Astrocyte of the cerebellum (primary cell): ENCODE results near the gene BID.

Source experiments
- DNase-seq: peaks from one replicate; pipeline ENCODE4 v3.0.0-alpha.2; 2011; ENCODE audit warnings: low read depth
- H3K4me3 ChIP-seq: 2 replicates; pipeline ENCODE4 v1.5.1; 2011; ENCODE audit warnings: mild to moderate bottlenecking, low read depth, low read length, moderate library complexity
- in situ Hi-C: cut with HindIII; loops from 2 replicates; pipeline ENCODE4 v1.10.0; 2017; ENCODE audit warnings: low sequenced_read_pairs
- TF ChIP-seq, protein P1 (sequence below): IDR thresholded peaks from 2 replicates; pipeline ENCODE4 v1.5.1; 2012; ENCODE audit warnings: low read length, low read depth, moderate library complexity, mild to moderate bottlenecking; ENCODE audit errors: missing control alignments

BID gene

DNA sequence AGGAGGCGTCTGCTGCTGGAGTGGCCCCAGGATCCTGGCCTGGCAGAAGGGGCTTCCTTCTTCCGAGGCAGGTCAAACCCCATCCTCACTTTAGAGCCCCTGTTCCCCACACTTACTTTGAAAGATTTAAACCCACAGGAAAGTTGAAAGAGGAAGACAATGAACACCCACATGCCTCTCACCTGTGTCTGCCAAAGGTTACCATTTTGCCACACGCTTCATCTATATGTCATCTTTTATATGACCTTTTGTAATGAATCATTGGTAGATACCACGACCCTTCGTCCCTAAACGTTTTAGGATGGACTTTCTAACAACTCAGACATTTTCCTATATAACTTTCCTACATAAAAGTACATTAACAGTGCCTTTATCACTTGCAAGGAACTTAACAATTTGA, 39.8 kb upstream of the BID start:
- DNase-seq, result no peak
- TF ChIP-seq, protein P1, sequence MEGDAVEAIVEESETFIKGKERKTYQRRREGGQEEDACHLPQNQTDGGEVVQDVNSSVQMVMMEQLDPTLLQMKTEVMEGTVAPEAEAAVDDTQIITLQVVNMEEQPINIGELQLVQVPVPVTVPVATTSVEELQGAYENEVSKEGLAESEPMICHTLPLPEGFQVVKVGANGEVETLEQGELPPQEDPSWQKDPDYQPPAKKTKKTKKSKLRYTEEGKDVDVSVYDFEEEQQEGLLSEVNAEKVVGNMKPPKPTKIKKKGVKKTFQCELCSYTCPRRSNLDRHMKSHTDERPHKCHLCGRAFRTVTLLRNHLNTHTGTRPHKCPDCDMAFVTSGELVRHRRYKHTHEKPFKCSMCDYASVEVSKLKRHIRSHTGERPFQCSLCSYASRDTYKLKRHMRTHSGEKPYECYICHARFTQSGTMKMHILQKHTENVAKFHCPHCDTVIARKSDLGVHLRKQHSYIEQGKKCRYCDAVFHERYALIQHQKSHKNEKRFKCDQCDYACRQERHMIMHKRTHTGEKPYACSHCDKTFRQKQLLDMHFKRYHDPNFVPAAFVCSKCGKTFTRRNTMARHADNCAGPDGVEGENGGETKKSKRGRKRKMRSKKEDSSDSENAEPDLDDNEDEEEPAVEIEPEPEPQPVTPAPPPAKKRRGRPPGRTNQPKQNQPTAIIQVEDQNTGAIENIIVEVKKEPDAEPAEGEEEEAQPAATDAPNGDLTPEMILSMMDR, result no peak
- H3K4me3 ChIP-seq, result no peak overlapping the region
- in situ Hi-C loops, result no loop called here

DNA sequence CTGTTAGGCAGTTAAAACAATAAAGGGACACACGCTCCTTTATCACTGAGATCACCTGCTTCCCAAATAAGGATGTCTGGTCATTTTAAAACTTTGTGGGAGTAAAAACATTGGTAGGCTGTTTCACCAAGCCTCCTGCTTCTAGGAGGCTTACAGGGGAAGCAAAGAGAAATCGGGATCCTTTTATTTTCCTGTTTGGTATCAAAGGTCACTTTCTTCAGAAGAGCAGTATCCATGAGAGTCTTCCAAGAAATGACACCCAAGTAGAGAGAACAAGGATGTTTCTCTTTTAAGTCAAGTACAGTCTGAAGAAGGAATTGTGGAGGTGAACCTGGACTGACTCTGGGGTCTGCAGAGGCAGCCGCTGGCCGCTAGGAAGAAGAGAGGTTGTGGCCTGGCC, 36.9 kb upstream of the BID start:
- TF ChIP-seq, protein P1, result no peak
- in situ Hi-C loops, result no loop called here

DNA sequence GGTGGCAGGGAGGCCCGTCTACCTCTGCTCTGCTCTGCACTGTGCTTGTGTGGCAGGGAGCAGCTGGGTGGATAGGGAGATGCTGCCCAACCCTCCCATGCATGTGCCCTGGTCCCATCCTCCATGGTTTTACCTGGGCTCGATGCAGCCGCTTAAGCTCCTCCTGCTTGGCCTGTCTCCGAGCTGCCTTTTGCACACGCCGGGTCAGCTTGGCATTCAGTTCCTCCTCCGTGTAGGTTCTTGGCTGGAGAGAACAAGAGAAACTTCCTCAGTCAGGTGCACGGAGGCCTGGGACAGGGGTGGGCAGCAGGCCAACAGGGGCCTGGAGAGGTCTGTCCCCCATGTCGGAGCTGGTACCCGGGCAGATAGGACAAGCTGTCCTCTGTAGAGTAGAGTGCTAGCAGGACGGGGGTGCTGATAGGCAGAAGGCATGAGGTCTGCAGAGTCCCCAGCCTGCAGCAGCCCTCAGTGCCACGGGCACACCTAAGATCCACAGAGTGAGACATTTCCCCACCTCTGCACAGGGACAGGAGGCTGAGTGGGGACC, 36.4 kb upstream of the BID start:
- no peak for DNase-seq
- TF ChIP-seq, protein P1, result no peak
- H3K4me3 ChIP-seq, result no peak overlapping the region
- in situ Hi-C loops, result no loop called here

More for the DNA sequence above, 36.9 kb upstream of the BID start:
- H3K4me3 ChIP-seq, result no peak overlapping the region
- no peak for DNase-seq

DNA sequence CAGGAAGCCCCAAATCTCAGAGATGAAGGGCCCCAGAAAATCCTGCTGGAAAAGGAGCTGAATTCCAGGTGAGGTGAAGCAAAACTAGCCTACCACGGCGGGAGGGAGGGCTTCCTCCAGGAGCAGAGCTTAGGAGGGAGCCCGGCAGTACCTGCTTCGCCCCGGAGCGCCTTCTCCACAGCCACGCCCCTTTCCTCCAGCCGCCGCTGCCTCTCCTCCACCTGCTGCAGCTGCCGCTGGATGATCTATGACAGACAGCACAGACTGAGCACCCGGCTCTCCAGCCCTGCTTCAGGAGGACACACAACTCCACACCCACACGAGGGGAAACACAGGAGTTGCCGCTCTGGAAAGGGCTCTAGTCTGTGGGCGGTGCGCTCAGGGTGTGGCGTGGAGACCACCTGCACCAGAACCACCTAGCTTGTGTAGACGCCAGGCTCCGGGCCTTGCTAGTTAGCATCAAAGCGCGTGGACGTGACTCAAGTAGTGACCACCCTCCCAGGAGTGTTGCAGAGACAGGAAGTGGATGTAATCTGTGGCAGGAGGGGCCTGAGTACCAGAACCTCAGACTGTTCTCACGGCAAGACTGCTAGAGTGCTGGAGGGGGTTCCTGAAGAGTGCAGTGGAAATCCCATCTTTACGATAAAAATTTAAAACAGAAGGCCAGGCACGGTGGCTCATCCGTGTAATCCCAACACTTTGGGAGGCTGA, 34.6 kb upstream of the BID start:
- TF ChIP-seq, protein P1, result no peak
- no peak for DNase-seq
- no peak overlapping the region for H3K4me3 ChIP-seq
- in situ Hi-C loops, result no loop called here

DNA sequence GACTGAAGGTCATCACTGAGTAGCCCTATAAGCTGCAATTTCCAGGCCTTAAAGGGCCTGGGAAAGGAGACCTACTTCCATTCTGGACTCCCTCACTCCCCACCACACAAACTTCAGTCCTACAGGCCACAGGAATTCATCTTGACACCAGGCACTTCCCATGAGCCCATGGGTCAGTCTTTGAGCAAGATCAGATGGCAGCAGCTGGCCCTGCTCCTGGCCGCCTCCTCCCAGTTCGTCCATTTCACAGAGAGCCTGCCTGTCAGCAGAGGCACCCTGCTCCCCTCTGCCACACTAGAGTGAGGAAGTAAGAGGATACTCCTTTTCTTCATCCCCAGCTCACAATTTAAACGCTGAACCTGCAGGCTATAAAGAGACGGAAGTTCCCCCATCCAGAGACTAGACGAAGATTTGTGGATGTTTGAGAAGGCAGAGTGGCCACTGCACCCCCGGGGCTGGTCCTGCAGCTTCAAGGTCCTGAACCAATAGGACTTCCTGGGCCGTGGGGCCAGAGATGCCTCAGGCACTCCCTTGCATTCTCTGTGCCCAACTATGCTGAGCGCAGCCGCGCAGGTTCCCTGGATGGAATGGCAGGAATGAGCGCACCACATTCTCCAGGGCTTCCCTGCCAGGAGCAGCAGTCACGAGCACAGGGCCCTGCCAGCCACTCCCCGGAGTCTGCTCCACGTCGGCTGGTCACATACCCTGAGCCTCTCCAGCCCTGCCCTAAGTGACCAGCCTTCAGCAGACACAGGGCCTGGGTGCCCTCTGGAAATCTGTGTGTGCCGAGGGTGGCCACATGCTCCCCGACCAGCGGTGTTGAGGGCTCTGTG, 33.5 kb upstream of the BID start:
- in situ Hi-C loops, result no loop called here
- no peak for DNase-seq
- H3K4me3 ChIP-seq, result no peak overlapping the region
- TF ChIP-seq, protein P1, result no peak

DNA sequence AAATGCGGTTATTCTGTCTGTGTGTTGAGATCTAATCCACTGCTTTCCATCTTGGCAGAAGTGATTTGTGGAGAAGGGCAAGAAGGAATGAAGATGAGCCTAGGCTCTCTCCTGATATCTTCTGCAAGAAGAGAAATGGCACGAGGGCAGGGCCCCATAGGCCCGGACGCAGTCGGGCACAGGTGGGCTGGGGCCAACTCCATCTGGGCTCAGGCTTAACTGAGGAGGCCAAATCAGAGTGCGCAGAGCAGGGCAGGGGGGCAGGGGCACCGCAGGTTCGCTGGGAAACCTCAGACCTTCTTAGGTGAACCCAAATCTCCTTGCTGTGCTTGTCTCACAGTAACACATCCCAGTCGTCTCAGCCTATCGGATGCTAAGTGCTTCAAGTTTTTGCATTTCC, 32.8 kb upstream of the BID start:
- no peak overlapping the region for H3K4me3 ChIP-seq
- in situ Hi-C loops, result no loop called here
- DNase-seq, result no peak
- TF ChIP-seq, protein P1, result no peak
